NCI-H345 (cell line): ENCODE data around the gene FEM1C.

Experiments
- DNase-seq: peaks from one replicate; lab custom pipeline; 2025; lab: John Stamatoyannopoulos, UW

FEM1C gene

GRCh38 chr5:115557667-115558387 is 13.3 kb upstream of the FEM1C start:
- no peak for DNase-seq

- DNase-seq, result no peak
These were observed 11.7 kb upstream of the FEM1C start for GRCh38 chr5:115556276-115556675.

GRCh38 chr5:115555084-115555633 is 10.6 kb upstream of the FEM1C start:
- DNase-seq, result no peak

- no peak for DNase-seq
These were observed 8.5 kb upstream of the FEM1C start for GRCh38 chr5:115553082-115553481.

GRCh38 chr5:115551415-115551814 is 6.8 kb upstream of the FEM1C start:
- no peak for DNase-seq

- no peak for DNase-seq
These were observed 4.6 kb upstream of the FEM1C start for GRCh38 chr5:115549154-115549553.

GRCh38 chr5:115548683-115549082 is 4.1 kb upstream of the FEM1C start:
- DNase-seq, result no peak

GRCh38 chr5:115545351-115545882 is 842 bp upstream of the FEM1C start:
- no peak for DNase-seq

GRCh38 chr5:115544043-115544435 is 536 bp downstream of the FEM1C start:
- no peak for DNase-seq

GRCh38 chr5:115543365-115544042 is 1.1 kb downstream of the FEM1C start:
- DNase-seq, result peak; percentile 30

- DNase-seq, result no peak
These were observed 1.8 kb downstream of the FEM1C start for GRCh38 chr5:115542651-115543364.

GRCh38 chr5:115542086-115542485 is 2.5 kb downstream of the FEM1C start:
- no peak for DNase-seq

- no peak for DNase-seq
These were observed 3.0 kb downstream of the FEM1C start for GRCh38 chr5:115541611-115542010.

- DNase-seq, result no peak
These were observed 9.0 kb downstream of the FEM1C start for GRCh38 chr5:115535479-115536035.

GRCh38 chr5:115532517-115532916 is 12.1 kb downstream of the FEM1C start:
- DNase-seq, result no peak

GRCh38 chr5:115531787-115532367 is 12.7 kb downstream of the FEM1C start:
- DNase-seq, result no peak

- no peak for DNase-seq
These were observed 13.2 kb downstream of the FEM1C start for GRCh38 chr5:115531380-115531779.

GRCh38 chr5:115530426-115530825 is 14.1 kb downstream of the FEM1C start:
- DNase-seq, result no peak

- no peak for DNase-seq
These were observed 18.0 kb downstream of the FEM1C start for GRCh38 chr5:115526604-115527003.

GRCh38 chr5:115524199-115524847 is 20.3 kb downstream of the FEM1C start:
- DNase-seq, result no peak

- no peak for DNase-seq
These were observed 21.7 kb downstream of the FEM1C start for GRCh38 chr5:115522832-115523403.
